GM12872 (cell line): ENCODE data around the gene TANGO6.

Experiments
- TF ChIP-seq, protein P1 (sequence below): IDR thresholded peaks from 3 replicates; pipeline ENCODE4 v1.5.1; 2011; ENCODE audit warnings: low read depth, mild to moderate bottlenecking, low read length, moderate library complexity; ENCODE audit not compliant: insufficient read depth

The TANGO6 gene

DNA sequence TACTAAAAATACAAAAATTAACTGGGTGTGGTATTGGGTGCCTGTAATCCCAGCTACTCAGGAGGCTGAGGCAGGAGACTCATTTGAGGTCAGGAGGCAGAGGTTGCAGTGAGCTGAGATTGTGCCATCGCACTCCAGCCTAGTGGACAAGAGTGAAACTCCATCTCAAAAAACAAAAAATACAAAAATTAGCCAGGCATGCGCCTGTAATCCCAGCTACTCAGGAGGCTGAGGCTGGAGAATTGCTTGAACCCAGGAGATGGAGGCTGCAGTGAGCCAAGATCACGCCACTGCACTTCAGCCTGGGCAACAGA lies 208.1 kb downstream of the TANGO6 start:
- TF ChIP-seq, protein P1, sequence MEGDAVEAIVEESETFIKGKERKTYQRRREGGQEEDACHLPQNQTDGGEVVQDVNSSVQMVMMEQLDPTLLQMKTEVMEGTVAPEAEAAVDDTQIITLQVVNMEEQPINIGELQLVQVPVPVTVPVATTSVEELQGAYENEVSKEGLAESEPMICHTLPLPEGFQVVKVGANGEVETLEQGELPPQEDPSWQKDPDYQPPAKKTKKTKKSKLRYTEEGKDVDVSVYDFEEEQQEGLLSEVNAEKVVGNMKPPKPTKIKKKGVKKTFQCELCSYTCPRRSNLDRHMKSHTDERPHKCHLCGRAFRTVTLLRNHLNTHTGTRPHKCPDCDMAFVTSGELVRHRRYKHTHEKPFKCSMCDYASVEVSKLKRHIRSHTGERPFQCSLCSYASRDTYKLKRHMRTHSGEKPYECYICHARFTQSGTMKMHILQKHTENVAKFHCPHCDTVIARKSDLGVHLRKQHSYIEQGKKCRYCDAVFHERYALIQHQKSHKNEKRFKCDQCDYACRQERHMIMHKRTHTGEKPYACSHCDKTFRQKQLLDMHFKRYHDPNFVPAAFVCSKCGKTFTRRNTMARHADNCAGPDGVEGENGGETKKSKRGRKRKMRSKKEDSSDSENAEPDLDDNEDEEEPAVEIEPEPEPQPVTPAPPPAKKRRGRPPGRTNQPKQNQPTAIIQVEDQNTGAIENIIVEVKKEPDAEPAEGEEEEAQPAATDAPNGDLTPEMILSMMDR = 0 out of 3 replicates have a peak, but pooled peaks have one; percentile 12

- TF ChIP-seq, protein P1 = no peak
These were observed 211.7 kb downstream of the TANGO6 start for GRCh38 chr16:69055008-69055407.

DNA sequence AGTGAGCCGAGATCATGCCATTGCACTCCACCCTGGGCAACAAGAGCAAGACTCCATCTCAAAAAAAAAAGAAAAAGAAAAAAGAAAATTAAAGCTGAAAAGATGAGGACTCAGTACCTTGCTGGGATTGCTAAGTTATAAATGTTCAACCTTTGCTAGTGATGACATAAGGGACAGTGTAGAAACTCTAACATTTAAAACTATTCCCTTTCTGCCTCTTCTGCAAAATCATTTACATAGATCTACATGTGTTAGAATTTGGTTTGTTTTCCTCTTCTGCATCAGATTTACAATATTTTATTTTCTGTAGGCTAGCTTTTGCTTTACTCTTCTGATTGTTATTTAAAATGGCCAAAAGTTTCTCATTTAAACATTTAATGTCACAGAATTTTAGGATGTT lies 212.6 kb downstream of the TANGO6 start:
- TF ChIP-seq, protein P1 = no peak

DNA sequence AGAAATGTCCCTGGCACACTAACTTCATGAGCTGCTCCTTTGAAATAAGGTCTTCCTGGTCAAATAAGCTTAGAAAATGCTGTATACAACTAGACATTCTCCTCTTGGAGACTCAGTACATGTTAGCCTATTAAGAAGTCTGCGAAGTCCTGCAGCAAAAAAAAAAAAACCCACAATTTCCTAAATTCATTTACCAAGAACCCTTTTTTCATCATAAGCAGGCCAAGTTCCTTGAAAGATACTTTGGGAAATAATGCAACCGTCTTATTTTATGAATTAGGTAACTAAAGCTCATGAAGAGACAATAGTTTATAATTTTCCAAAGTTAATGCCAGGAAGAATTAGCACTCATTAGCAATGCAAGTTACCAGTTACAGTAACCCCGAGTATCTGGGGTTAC lies 213.1 kb downstream of the TANGO6 start:
- TF ChIP-seq, protein P1 = no peak

DNA sequence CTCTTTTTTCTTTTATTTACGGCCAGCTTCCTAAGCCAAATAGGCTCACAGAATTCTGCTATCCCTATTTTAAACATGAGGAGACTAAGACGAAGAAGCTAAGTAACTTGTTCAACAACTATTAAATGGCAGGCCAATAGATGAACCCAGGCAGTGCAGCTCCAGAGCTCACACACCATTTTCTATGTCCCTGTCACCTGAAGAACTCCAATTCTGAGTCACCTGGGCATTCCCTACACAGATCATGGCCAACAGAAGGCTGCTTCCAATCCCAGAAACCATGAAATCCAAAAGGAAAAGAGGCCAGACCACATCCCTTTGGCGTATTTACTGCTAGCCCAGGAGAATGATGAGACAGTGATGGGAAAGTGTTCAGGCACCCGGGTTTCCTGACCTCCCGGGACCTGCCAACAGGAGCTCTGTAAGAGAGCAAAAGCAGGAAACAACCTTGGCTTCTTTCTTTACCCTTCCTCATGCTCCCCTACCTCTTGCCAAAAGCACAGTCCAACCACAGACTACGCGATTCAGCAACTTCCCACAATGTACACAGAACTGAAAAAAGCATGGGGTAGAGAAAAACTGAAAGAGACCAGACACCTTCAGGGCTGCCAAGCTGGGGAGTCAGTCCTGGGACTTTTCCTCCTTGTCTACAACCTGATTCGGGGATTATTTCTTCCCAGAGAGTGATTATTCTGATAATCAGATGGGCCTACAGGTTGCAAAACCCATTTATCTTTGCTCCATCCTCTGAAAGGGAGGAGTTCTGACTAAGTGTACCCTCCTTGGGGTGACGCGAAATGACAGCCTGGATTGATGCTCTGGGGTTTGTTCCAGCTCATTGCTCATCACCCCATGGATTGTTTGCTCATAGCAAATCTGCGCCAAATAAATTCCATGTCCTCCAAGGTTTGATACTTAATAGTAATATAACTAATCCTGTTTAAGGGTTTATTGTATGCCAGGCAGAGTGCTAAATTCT lies 214.4 kb downstream of the TANGO6 start:
- TF ChIP-seq, protein P1 = no peak

- TF ChIP-seq, protein P1 = no peak
These were observed 220.9 kb downstream of the TANGO6 start for GRCh38 chr16:69064124-69064763.

GRCh38 chr16:69064764-69065313 lies 221.5 kb downstream of the TANGO6 start:
- TF ChIP-seq, protein P1 = no peak
